ENCODE results near the gene LMTK2.

DNA sequence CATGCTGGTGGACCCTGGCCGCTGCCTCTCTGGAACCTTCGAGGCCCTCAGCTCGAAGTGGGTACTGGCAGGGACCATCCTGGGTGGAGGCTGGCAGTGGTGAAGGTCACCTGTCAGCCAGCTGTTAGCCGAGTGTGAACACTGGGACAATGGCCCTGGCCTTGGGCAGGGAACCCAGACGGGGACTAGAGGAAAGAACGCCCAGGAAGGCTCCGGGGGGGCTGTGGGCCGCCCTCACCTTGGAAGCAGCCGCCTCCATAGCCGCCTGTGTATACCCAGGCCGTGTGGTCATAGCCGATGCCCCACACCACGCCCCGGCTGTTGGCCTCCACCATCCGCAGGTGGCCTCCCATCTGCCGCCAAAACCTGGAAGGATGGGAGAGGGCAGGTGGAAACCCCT is 122.1 kb downstream of the LMTK2 start:
- no peak for TF ChIP-seq POLR2A (IDR thresholded peaks at IDR 0.05)
- TF ChIP-seq, protein P1, sequence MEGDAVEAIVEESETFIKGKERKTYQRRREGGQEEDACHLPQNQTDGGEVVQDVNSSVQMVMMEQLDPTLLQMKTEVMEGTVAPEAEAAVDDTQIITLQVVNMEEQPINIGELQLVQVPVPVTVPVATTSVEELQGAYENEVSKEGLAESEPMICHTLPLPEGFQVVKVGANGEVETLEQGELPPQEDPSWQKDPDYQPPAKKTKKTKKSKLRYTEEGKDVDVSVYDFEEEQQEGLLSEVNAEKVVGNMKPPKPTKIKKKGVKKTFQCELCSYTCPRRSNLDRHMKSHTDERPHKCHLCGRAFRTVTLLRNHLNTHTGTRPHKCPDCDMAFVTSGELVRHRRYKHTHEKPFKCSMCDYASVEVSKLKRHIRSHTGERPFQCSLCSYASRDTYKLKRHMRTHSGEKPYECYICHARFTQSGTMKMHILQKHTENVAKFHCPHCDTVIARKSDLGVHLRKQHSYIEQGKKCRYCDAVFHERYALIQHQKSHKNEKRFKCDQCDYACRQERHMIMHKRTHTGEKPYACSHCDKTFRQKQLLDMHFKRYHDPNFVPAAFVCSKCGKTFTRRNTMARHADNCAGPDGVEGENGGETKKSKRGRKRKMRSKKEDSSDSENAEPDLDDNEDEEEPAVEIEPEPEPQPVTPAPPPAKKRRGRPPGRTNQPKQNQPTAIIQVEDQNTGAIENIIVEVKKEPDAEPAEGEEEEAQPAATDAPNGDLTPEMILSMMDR (IDR thresholded peaks at IDR 0.05): no peak
